Kidney epithelial cell (primary cell): ENCODE results near the gene QKI. TPM values are rescaled to one million over a fixed set of nuclear protein-coding genes. Genes with fewer than 3 reads are reported as not detected.

ENCODE experiments used
- DNase-seq: peaks from one replicate; pipeline ENCODE4 v3.0.0-alpha.2; 2010; ENCODE audit warnings: low read depth
- H3K27me3 ChIP-seq: 2 replicates; pipeline ENCODE4 v1.6.0; 2011; ENCODE audit warnings: low read length; ENCODE audit not compliant: control insufficient read depth, insufficient read depth
- H3K36me3 ChIP-seq: 2 replicates; pipeline ENCODE4 v1.5.1; 2011; ENCODE audit warnings: low read length; ENCODE audit not compliant: control insufficient read depth, insufficient read depth
- H3K4me3 ChIP-seq: 2 replicates; pipeline ENCODE4 v1.5.1; 2011; ENCODE audit warnings: low read depth, mild to moderate bottlenecking, control low read depth, low read length
- CTCF ChIP-seq: IDR thresholded peaks from 2 replicates; pipeline ENCODE4 v1.5.1; 2011; ENCODE audit warnings: mild to moderate bottlenecking, moderate library complexity, low read length, control low read depth, inconsistent platforms; ENCODE audit not compliant: insufficient read depth, poor library complexity, severe bottlenecking
- total RNA-seq: library from RNA; depleted of rRNA; stranded (reverse); fragments of >200 nt; gene quantifications from 2 replicates; pipeline ENCODE4 v1.2.3, GENCODE V29; 2015

Gene QKI
- total RNA-seq, 1 donor from 2014 or later, result 173 TPM

GRCh38 chr6:163573503-163574179 is 159.1 kb downstream of the QKI start:
- DNase-seq, result no peak
- H3K27me3 ChIP-seq, result no peaks in the 10 kb centered on the region
- no peak overlapping the region for H3K4me3 ChIP-seq
- no peak for TF ChIP-seq CTCF
- H3K36me3 ChIP-seq, result peaks cover 2% of the 10 kb centered on the region

GRCh38 chr6:163576114-163576513 is 161.6 kb downstream of the QKI start:
- DNase-seq, result no peak
- H3K4me3 ChIP-seq, result no peak overlapping the region
- no peak for TF ChIP-seq CTCF
- no peaks in the 10 kb centered on the region for H3K36me3 ChIP-seq
- H3K27me3 ChIP-seq, result no peaks in the 10 kb centered on the region

GRCh38 chr6:163577404-163577803 is 162.9 kb downstream of the QKI start:
- no peaks in the 10 kb centered on the region for H3K36me3 ChIP-seq
- no peak for TF ChIP-seq CTCF
- no peak overlapping the region for H3K4me3 ChIP-seq
- DNase-seq, result no peak
- H3K27me3 ChIP-seq, result no peaks in the 10 kb centered on the region

- no peak for DNase-seq
These were observed 164.8 kb downstream of the QKI start for GRCh38 chr6:163579111-163579879.

GRCh38 chr6:163579880-163580295 is 165.4 kb downstream of the QKI start:
- Histone ChIP-seq H3K27me3 (no peaks in the 10 kb centered on the region), H3K36me3 (no peaks in the 10 kb centered on the region), H3K4me3 (no peak overlapping the region)
- TF ChIP-seq CTCF, result no peak
- DNase-seq, result no peak

More at GRCh38 chr6:163579111-163579879, 164.8 kb downstream of the QKI start:
- Histone ChIP-seq H3K36me3 (no peaks in the 10 kb centered on the region), H3K4me3 (no peak overlapping the region), H3K27me3 (no peaks in the 10 kb centered on the region)
- TF ChIP-seq CTCF, result no peak
